ENCODE data around the gene ZFP57.

Gene ZFP57

GRCh38 chr6:29641430-29642148 lies 39.4 kb downstream of the ZFP57 start:
- H3K36me3 ChIP-seq (ENCODE audit: control insufficient read depth, insufficient read depth, low read length): no peaks in the 10 kb centered on the region
- H3K27ac ChIP-seq: no peak overlapping the region
- no peaks in the 10 kb centered on the region for H3K9me3 ChIP-seq (ENCODE audit: control insufficient read depth, low read length)
- no peaks in the 10 kb centered on the region for H3K27me3 ChIP-seq (ENCODE audit: control insufficient read depth, insufficient read depth, low read length)
- no peaks in the 10 kb centered on the region for H3K79me2 ChIP-seq
- no peak overlapping the region for H3K4me2 ChIP-seq (ENCODE audit: low read length)
- H3K4me1 ChIP-seq: no peaks in the 10 kb centered on the region
- H3K9ac ChIP-seq: no peak overlapping the region
- peak overlapping the region; percentile 23 for H2AFZ ChIP-seq
- no peak for TF ChIP-seq CTCF (IDR thresholded peaks at IDR 0.05)
- H3K4me3 ChIP-seq (ENCODE audit: low read depth, low read length): no peak overlapping the region

GRCh38 chr6:29637247-29637646 lies 43.7 kb downstream of the ZFP57 start:
- no peaks in the 10 kb centered on the region for H3K4me1 ChIP-seq
- H3K27ac ChIP-seq: no peak overlapping the region
- H2AFZ ChIP-seq: no peak overlapping the region
- H3K79me2 ChIP-seq: no peaks in the 10 kb centered on the region
- TF ChIP-seq CTCF (IDR thresholded peaks at IDR 0.05): no peak
- H3K36me3 ChIP-seq (ENCODE audit: control insufficient read depth, insufficient read depth, low read length): no peaks in the 10 kb centered on the region
- no peak overlapping the region for H3K9ac ChIP-seq
- H3K9me3 ChIP-seq (ENCODE audit: control insufficient read depth, low read length): no peaks in the 10 kb centered on the region
- H3K4me2 ChIP-seq (ENCODE audit: low read length): no peak overlapping the region
- H3K4me3 ChIP-seq (ENCODE audit: low read depth, low read length): no peak overlapping the region
- H3K27me3 ChIP-seq (ENCODE audit: control insufficient read depth, insufficient read depth, low read length): no peaks in the 10 kb centered on the region

- Histone ChIP-seq H3K27me3 (ENCODE audit: control insufficient read depth, insufficient read depth, low read length) (no peaks in the 10 kb centered on the region), H3K27ac (peak overlapping the region; percentile 25)
- no peak for TF ChIP-seq CTCF (IDR thresholded peaks at IDR 0.05)
These were observed 47.4 kb downstream of the ZFP57 start for GRCh38 chr6:29633534-29633905.

GRCh38 chr6:29632789-29633533 lies 48.0 kb downstream of the ZFP57 start, which contains the start of gene GABBR1:
TSS of gene GABBR1 (minus strand) at chr6:29633183. CDS start at chr6:29632385, 798 bp downstream.
- Histone ChIP-seq H3K9me3 (ENCODE audit: control insufficient read depth, low read length) (no peaks in the 10 kb centered on the region), H2AFZ (peak within 1 kb of the TSS; percentile 95), H3K4me1 (no peaks in the 10 kb centered on the region), H3K27me3 (ENCODE audit: control insufficient read depth, insufficient read depth, low read length) (no peaks in the 10 kb centered on the region), H3K4me3 (ENCODE audit: low read depth, low read length) (peak within 1 kb of the TSS; percentile 81), H3K4me2 (ENCODE audit: low read length) (peak within 1 kb of the TSS; percentile 98), H3K36me3 (ENCODE audit: control insufficient read depth, insufficient read depth, low read length) (no peaks in the 10 kb centered on the region), H3K9ac (peak within 1 kb of the TSS; percentile 77), H3K79me2 (no peaks in the 10 kb centered on the region), H3K27ac (peak within 1 kb of the TSS; percentile 25)
- no peak for TF ChIP-seq CTCF (IDR thresholded peaks at IDR 0.05)

More at GRCh38 chr6:29633534-29633905, 47.4 kb downstream of the ZFP57 start:
- Histone ChIP-seq H3K4me2 (ENCODE audit: low read length) (peak overlapping the region; percentile 98), H3K9me3 (ENCODE audit: control insufficient read depth, low read length) (no peaks in the 10 kb centered on the region), H3K4me3 (ENCODE audit: low read depth, low read length) (peak overlapping the region; percentile 81), H3K36me3 (ENCODE audit: control insufficient read depth, insufficient read depth, low read length) (no peaks in the 10 kb centered on the region), H3K4me1 (no peaks in the 10 kb centered on the region), H2AFZ (peak overlapping the region; percentile 95), H3K79me2 (no peaks in the 10 kb centered on the region), H3K9ac (no peak overlapping the region)
